Panc1 (cell line): ENCODE results near the gene PREPL. TPM values are rescaled to one million over a fixed set of nuclear protein-coding genes. Genes with fewer than 3 reads are reported as not detected.

Experiments
- ATAC-seq: fragments of 200-7000 bp; cut with Tn5 transposase; 2 replicates; pipeline ENCODE4 v1.9.1; 2020; ENCODE audit warnings: mild to moderate bottlenecking, moderate library complexity
- BruUV-seq: library from RNA; stranded (reverse); fragments of 400-500 nt; replicated peaks from 2 replicates; lab custom pipeline; 2021; lab: Mats Ljungman, UMichigan
- CTCF ChIA-PET: fragments of 300-600 bp; sonication (Branson Sonifier 250); formaldehyde crosslinking; loops from one replicate; lab custom pipeline; 2022; ENCODE audit warnings: antibody characterized with exemption; lab: Charles Lee
- POLR2A ChIA-PET: fragments of 300-600 bp; sonication (Branson Sonifier 250); formaldehyde crosslinking; loops from one replicate; lab custom pipeline; 2022; ENCODE audit warnings: antibody characterized with exemption; lab: Charles Lee
- DNase-seq: peaks from one replicate; pipeline ENCODE4 v3.0.0-alpha.2; 2010; ENCODE audit warnings: low read depth, low spot score
- H3K27ac ChIP-seq: 2 replicates; pipeline ENCODE4 v1.5.1; 2011; ENCODE audit warnings: mild to moderate bottlenecking, low read length, inconsistent platforms
- H3K27me3 ChIP-seq: fragments of 200-500 bp; sonication (Bioruptor generic); 2 replicates; pipeline ENCODE4 v1.6.0; 2014; ENCODE audit warnings: low read length, inconsistent platforms; ENCODE audit not compliant: control insufficient read depth, insufficient read depth
- H3K36me3 ChIP-seq: fragments of 200-500 bp; sonication (Bioruptor generic); 2 replicates; pipeline ENCODE4 v1.5.1; 2014; ENCODE audit warnings: inconsistent platforms, mild to moderate bottlenecking, low read length, moderate library complexity; ENCODE audit not compliant: control insufficient read depth, insufficient read depth
- H3K4me1 ChIP-seq: 2 replicates; pipeline ENCODE4 v1.5.1; 2011; ENCODE audit warnings: inconsistent platforms, mild to moderate bottlenecking, low read length, moderate library complexity; ENCODE audit not compliant: control insufficient read depth, insufficient read depth
- H3K4me3 ChIP-seq, 2 experiments: 2 replicates each; pipeline ENCODE4 v1.5.1; 2011 to 2012; ENCODE audit warnings: low read depth in 2 of 2, low read length in 2 of 2, mild to moderate bottlenecking in 2 of 2, inconsistent platforms in 1 of 2, moderate library complexity in 1 of 2
- H3K9me3 ChIP-seq: fragments of 200-500 bp; sonication (Bioruptor generic); 2 replicates; pipeline ENCODE4 v1.5.1; 2014; ENCODE audit warnings: low read depth, mild to moderate bottlenecking, inconsistent platforms, low read length, moderate library complexity; ENCODE audit not compliant: control insufficient read depth, insufficient read depth
- POLR2AphosphoS5 ChIP-seq: IDR thresholded peaks from 2 replicates; pipeline ENCODE4 v1.6.1; 2012; ENCODE audit warnings: mild to moderate bottlenecking, low read depth, low read length, moderate library complexity
- SIN3A ChIP-seq: IDR thresholded peaks from 2 replicates; pipeline ENCODE4 v1.6.1; 2012; ENCODE audit warnings: low read depth, mild to moderate bottlenecking, low read length, moderate library complexity, borderline replicate concordance; ENCODE audit not compliant: insufficient read depth
- TCF7L2 ChIP-seq: IDR thresholded peaks from 2 replicates; pipeline ENCODE4 v1.6.1; 2011; ENCODE audit warnings: mild to moderate bottlenecking, low read depth, low read length, inconsistent platforms
- in situ Hi-C: cut with HindIII; loops from 2 replicates; pipeline ENCODE4 v1.10.0; 2016; ENCODE audit warnings: low sequenced_read_pairs, low pct_unique_long_range_greater_than_20kb
- intact Hi-C: fragments of 100-400 bp; cut with micrococcal nuclease; formaldehyde crosslinking; loops from one replicate; pipeline ENCODE4 v1.10.0; 2022; ENCODE audit not compliant: unreplicated experiment
- total RNA-seq: library from RNA; stranded (reverse); gene quantifications from one replicate; pipeline ENCODE4 v1.2.1, GENCODE V29; 2021; ENCODE audit not compliant: unreplicated experiment
- TF ChIP-seq, protein P1 (sequence below), 2 experiments: IDR thresholded peaks; 2 replicates each; pipeline ENCODE4 v1.6.1; 2011 to 2012; ENCODE audit warnings: low read depth in 2 of 2, control low read depth in 1 of 2, low read length in 1 of 2, mild to moderate bottlenecking in 1 of 2, moderate library complexity in 1 of 2; ENCODE audit not compliant: insufficient read depth in 1 of 2
- TF ChIP-seq, protein P2 (sequence below): fragments of 450-650 bp; IDR thresholded peaks from 2 replicates; pipeline ENCODE4 v1.5.1; 2017; ENCODE audit warnings: mild to moderate bottlenecking

Gene PREPL
- total RNA-seq, 1 experiment from 2014 or later, result 42.5 TPM

DNA sequence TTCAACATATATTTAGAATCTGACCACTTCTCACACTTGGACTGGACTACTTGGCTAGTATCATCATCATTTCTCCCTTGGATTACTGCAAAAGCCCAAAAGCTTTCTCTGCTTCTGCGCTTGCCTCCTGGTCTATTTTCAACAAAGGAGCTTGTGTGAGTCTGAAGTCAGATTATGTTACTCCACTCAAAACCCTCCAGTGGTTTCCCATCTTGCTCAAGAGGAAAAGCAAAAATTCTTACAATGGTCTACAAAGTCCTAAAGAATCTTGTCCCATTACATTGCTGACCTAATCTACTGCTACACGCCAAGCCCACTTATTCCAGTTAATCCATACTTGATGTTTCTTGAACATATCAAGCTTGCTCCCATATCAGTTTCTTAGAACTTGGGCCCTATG, 9.6 kb downstream of the PREPL start:
- BruUV-seq, result TSS peak; percentile 48
- no peaks in the 10 kb centered on the region for H3K27me3 ChIP-seq
- DNase-seq, result no peak
- intact Hi-C loops (no loop called here), in situ Hi-C loops (no loop called here)
- ChIA-PET POLR2A (no interaction called here), CTCF (no interaction called here)
- no peaks in the 10 kb centered on the region for H3K4me1 ChIP-seq
- no peak overlapping the region for H3K27ac ChIP-seq
- H3K36me3 ChIP-seq, result no peaks in the 10 kb centered on the region
- no peak for ATAC-seq
- H3K4me3 ChIP-seq, result no peak overlapping the region
- no peaks in the 10 kb centered on the region for H3K9me3 ChIP-seq
- TF ChIP-seq, protein P1, sequence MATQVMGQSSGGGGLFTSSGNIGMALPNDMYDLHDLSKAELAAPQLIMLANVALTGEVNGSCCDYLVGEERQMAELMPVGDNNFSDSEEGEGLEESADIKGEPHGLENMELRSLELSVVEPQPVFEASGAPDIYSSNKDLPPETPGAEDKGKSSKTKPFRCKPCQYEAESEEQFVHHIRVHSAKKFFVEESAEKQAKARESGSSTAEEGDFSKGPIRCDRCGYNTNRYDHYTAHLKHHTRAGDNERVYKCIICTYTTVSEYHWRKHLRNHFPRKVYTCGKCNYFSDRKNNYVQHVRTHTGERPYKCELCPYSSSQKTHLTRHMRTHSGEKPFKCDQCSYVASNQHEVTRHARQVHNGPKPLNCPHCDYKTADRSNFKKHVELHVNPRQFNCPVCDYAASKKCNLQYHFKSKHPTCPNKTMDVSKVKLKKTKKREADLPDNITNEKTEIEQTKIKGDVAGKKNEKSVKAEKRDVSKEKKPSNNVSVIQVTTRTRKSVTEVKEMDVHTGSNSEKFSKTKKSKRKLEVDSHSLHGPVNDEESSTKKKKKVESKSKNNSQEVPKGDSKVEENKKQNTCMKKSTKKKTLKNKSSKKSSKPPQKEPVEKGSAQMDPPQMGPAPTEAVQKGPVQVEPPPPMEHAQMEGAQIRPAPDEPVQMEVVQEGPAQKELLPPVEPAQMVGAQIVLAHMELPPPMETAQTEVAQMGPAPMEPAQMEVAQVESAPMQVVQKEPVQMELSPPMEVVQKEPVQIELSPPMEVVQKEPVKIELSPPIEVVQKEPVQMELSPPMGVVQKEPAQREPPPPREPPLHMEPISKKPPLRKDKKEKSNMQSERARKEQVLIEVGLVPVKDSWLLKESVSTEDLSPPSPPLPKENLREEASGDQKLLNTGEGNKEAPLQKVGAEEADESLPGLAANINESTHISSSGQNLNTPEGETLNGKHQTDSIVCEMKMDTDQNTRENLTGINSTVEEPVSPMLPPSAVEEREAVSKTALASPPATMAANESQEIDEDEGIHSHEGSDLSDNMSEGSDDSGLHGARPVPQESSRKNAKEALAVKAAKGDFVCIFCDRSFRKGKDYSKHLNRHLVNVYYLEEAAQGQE (IDR thresholded peaks at IDR 0.05; ENCODE audit: insufficient read depth in 1 of 2, low read depth in 2 of 2, low read length in 1 of 2), result no peak
- TF ChIP-seq POLR2AphosphoS5 (no peak), SIN3A (no peak), TCF7L2 (no peak)
- TF ChIP-seq, protein P2, sequence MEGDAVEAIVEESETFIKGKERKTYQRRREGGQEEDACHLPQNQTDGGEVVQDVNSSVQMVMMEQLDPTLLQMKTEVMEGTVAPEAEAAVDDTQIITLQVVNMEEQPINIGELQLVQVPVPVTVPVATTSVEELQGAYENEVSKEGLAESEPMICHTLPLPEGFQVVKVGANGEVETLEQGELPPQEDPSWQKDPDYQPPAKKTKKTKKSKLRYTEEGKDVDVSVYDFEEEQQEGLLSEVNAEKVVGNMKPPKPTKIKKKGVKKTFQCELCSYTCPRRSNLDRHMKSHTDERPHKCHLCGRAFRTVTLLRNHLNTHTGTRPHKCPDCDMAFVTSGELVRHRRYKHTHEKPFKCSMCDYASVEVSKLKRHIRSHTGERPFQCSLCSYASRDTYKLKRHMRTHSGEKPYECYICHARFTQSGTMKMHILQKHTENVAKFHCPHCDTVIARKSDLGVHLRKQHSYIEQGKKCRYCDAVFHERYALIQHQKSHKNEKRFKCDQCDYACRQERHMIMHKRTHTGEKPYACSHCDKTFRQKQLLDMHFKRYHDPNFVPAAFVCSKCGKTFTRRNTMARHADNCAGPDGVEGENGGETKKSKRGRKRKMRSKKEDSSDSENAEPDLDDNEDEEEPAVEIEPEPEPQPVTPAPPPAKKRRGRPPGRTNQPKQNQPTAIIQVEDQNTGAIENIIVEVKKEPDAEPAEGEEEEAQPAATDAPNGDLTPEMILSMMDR, result no peak

DNA sequence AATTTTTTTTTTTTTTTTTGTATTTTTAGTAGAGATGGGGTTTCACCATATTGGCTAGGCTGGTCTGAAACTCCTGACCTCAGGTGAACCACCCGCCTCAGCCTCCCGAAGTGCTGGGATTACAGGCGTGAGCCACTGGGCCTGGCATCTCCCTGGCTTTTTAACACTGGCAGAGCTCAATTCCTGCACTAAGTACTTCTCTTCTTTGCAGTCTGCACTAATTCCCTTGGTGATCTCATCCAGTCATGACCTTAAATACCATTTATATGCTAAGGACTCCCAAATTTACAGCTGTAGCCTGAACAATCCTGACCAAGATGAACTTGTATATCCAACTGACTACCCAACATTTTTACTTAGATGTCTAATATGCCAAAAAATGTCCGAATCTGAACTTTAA, 10.2 kb downstream of the PREPL start:
- Histone ChIP-seq H3K9me3 (no peaks in the 10 kb centered on the region), H3K27ac (no peak overlapping the region), H3K27me3 (no peaks in the 10 kb centered on the region), H3K4me3 (no peak overlapping the region), H3K4me1 (no peaks in the 10 kb centered on the region), H3K36me3 (peaks cover under 1% of the 10 kb centered on the region)
- intact Hi-C loops (no loop called here), in situ Hi-C loops (no loop called here)
- DNase-seq (no peak), ATAC-seq (no peak)
- TF ChIP-seq POLR2AphosphoS5 (no peak), SIN3A (no peak), TCF7L2 (no peak)
- TF ChIP-seq, protein P2, result no peak
- TF ChIP-seq, protein P1 (IDR thresholded peaks at IDR 0.05; ENCODE audit: insufficient read depth in 1 of 2, low read depth in 2 of 2, low read length in 1 of 2), result no peak
- ChIA-PET CTCF (no interaction called here), POLR2A (no interaction called here)
- no TSS peak for BruUV-seq
